Measurements from ENCODE around the gene ZNF124.

DNA sequence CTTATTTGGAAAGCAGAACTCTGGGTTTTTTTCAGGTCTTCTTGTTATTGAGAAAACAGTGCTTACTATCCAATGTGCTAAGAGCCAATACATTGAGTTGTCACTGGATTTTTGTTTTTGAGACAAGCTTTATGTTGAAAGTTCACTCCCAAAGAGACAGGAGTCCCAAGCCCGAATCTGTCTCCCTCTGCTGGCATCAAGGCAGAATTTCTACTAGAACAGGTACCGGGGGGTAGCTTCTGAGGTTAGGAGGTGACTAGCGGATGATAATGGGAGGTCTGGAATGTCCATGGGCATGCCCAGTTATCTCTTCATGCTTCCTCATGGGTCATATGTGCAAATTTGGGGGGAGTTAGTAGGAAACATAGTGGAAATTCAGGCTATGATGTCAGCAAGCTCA lies 25.1 kb downstream of the ZNF124 start:
- TF ChIP-seq, protein P1, sequence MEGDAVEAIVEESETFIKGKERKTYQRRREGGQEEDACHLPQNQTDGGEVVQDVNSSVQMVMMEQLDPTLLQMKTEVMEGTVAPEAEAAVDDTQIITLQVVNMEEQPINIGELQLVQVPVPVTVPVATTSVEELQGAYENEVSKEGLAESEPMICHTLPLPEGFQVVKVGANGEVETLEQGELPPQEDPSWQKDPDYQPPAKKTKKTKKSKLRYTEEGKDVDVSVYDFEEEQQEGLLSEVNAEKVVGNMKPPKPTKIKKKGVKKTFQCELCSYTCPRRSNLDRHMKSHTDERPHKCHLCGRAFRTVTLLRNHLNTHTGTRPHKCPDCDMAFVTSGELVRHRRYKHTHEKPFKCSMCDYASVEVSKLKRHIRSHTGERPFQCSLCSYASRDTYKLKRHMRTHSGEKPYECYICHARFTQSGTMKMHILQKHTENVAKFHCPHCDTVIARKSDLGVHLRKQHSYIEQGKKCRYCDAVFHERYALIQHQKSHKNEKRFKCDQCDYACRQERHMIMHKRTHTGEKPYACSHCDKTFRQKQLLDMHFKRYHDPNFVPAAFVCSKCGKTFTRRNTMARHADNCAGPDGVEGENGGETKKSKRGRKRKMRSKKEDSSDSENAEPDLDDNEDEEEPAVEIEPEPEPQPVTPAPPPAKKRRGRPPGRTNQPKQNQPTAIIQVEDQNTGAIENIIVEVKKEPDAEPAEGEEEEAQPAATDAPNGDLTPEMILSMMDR (IDR thresholded peaks at IDR 0.05) = no peak
- TF ChIP-seq POLR2AphosphoS5 (IDR thresholded peaks at IDR 0.05) = no peak
